ES-I3 (cell line): ENCODE measurements around the gene GNAQ.
"Not testable (repeated sequence)": the region's sequence is repeated elsewhere in the genome, so short reads cannot be mapped to it uniquely, and the experiment has no call there.

Experiments used
- H3K36me3 ChIP-seq: 2 replicates; pipeline ENCODE4 v1.6.1; 2013; ENCODE audit warnings: mild to moderate bottlenecking, low read length, control low read depth, moderate library complexity; ENCODE audit not compliant: insufficient read depth
- H3K4me1 ChIP-seq: 2 replicates; pipeline ENCODE4 v1.6.1; 2013; ENCODE audit warnings: mild to moderate bottlenecking, control low read depth, low read length; ENCODE audit not compliant: insufficient read depth
- H3K9ac ChIP-seq: 2 replicates; pipeline ENCODE4 v1.6.1; 2013; ENCODE audit warnings: low read depth, mild to moderate bottlenecking, low read length, moderate library complexity
- H3K9me3 ChIP-seq: 2 replicates; pipeline ENCODE4 v1.6.1; 2013; ENCODE audit warnings: mild to moderate bottlenecking, low read length, moderate library complexity; ENCODE audit not compliant: control insufficient read depth, insufficient read depth

Gene GNAQ

GRCh38 chr9:77712533-77713130, 319.0 kb downstream of the GNAQ start:
- Histone ChIP-seq H3K9me3 (peaks cover 10% of the 10 kb centered on the region), H3K4me1 (peaks cover 29% of the 10 kb centered on the region; the same call in 1 of the 2 replicates), H3K36me3 (0 out of 2 replicates have a peak, but pooled peaks cover 2% of the 10 kb centered on the region), H3K9ac (no peak overlapping the region)

GRCh38 chr9:77710965-77711648, 320.5 kb downstream of the GNAQ start:
- Histone ChIP-seq H3K4me1 (peaks cover 21% of the 10 kb centered on the region; the same call in 1 of the 2 replicates), H3K9me3 (peaks cover 13% of the 10 kb centered on the region), H3K9ac (no peak overlapping the region), H3K36me3 (0 out of 2 replicates have a peak, but pooled peaks cover 2% of the 10 kb centered on the region)

GRCh38 chr9:77710316-77710715, 321.3 kb downstream of the GNAQ start:
- Histone ChIP-seq H3K36me3 (0 out of 2 replicates have a peak, but pooled peaks cover 2% of the 10 kb centered on the region), H3K9me3 (peaks cover 13% of the 10 kb centered on the region), H3K9ac (no peak overlapping the region), H3K4me1 (peaks cover 14% of the 10 kb centered on the region; the same call in 1 of the 2 replicates)

- Histone ChIP-seq H3K36me3 (0 out of 2 replicates have a peak, but pooled peaks cover 2% of the 10 kb centered on the region), H3K9me3 (peaks cover 13% of the 10 kb centered on the region), H3K9ac (no peak overlapping the region), H3K4me1 (no peaks in the 10 kb centered on the region)
Measured at GRCh38 chr9:77708064-77708815, 323.4 kb downstream of the GNAQ start.

- no peak overlapping the region for H3K9ac ChIP-seq
- 0 out of 2 replicates have a peak, but pooled peaks cover 2% of the 10 kb centered on the region for H3K36me3 ChIP-seq
- peaks cover 13% of the 10 kb centered on the region for H3K9me3 ChIP-seq
- no peaks in the 10 kb centered on the region for H3K4me1 ChIP-seq
Measured at GRCh38 chr9:77707383-77708063, 324.1 kb downstream of the GNAQ start.

- peaks cover 13% of the 10 kb centered on the region; the same call in 1 of the 2 replicates for H3K9me3 ChIP-seq
Measured at GRCh38 chr9:77705636-77706035, 326.0 kb downstream of the GNAQ start.

GRCh38 chr9:77702521-77703390, 328.9 kb downstream of the GNAQ start:
- H3K9ac ChIP-seq, H3K9me3 ChIP-seq, H3K36me3 ChIP-seq, H3K4me1 ChIP-seq: not testable (repeated sequence)

More at GRCh38 chr9:77705636-77706035, 326.0 kb downstream of the GNAQ start:
- no peak overlapping the region for H3K9ac ChIP-seq
- 0 out of 2 replicates have a peak, but pooled peaks cover 2% of the 10 kb centered on the region for H3K36me3 ChIP-seq
- H3K4me1 ChIP-seq = no peaks in the 10 kb centered on the region

- Histone ChIP-seq H3K9me3 (no peaks in the 10 kb centered on the region), H3K36me3 (no peaks in the 10 kb centered on the region), H3K9ac (no peak overlapping the region), H3K4me1 (no peaks in the 10 kb centered on the region)
Measured at GRCh38 chr9:77697238-77697984, 334.2 kb downstream of the GNAQ start.

GRCh38 chr9:77690723-77691122, 340.9 kb downstream of the GNAQ start:
- not testable (repeated sequence) for H3K9ac ChIP-seq, H3K9me3 ChIP-seq, H3K4me1 ChIP-seq, H3K36me3 ChIP-seq

- not testable (repeated sequence) for H3K9me3 ChIP-seq, H3K4me1 ChIP-seq, H3K36me3 ChIP-seq, H3K9ac ChIP-seq
Measured at GRCh38 chr9:77690119-77690518, 341.5 kb downstream of the GNAQ start.

GRCh38 chr9:77687737-77688136, 343.9 kb downstream of the GNAQ start:
- not testable (repeated sequence) for H3K36me3 ChIP-seq, H3K9ac ChIP-seq, H3K4me1 ChIP-seq, H3K9me3 ChIP-seq

GRCh38 chr9:77680581-77680980, 351.0 kb downstream of the GNAQ start:
- Histone ChIP-seq H3K36me3 (no peaks in the 10 kb centered on the region), H3K4me1 (no peaks in the 10 kb centered on the region), H3K9ac (no peak overlapping the region), H3K9me3 (no peaks in the 10 kb centered on the region)
